HEK293T (cell line): ENCODE measurements around the gene MAP2K1.
A peak's percentile ranks its signal among the peaks of the same experiment; 100 is the strongest.

Experiments
- CTCF ChIA-PET: fragments of 350-600 bp; formaldehyde crosslinking; extraction: SDS; loops from one replicate; lab custom pipeline; 2021; ENCODE audit warnings: antibody characterized with exemption, inconsistent platforms; lab: Yijun Ruan, JAX
- POLR2A ChIA-PET: fragments of 350-600 bp; formaldehyde crosslinking; extraction: SDS; loops from one replicate; lab custom pipeline; 2020; ENCODE audit warnings: antibody characterized with exemption, inconsistent platforms; lab: Yijun Ruan, JAX
- DNase-seq: peaks from one replicate; pipeline ENCODE4 v3.0.0; 2012; ENCODE audit warnings: mixed read lengths; ENCODE audit errors: extremely low spot score
- ARNT ChIP-seq: fragments of 450-650 bp; IDR thresholded peaks from 2 replicates; pipeline ENCODE4 v1.6.1; 2017; ENCODE audit warnings: mild to moderate bottlenecking
- BHLHE40 ChIP-seq: fragments of 450-650 bp; IDR thresholded peaks from 2 replicates; pipeline ENCODE4 v1.6.1; 2016; ENCODE audit warnings: mild to moderate bottlenecking, moderate library complexity, borderline replicate concordance
- CTBP1 ChIP-seq: fragments of 450-650 bp; IDR thresholded peaks from 2 replicates; pipeline ENCODE4 v1.6.1; 2016; ENCODE audit warnings: borderline replicate concordance
- ELF4 ChIP-seq: fragments of 450-650 bp; IDR thresholded peaks from 2 replicates; pipeline ENCODE4 v1.6.1; 2017; ENCODE audit warnings: antibody characterized with exemption
- FOXA1 ChIP-seq: fragments of 450-650 bp; IDR thresholded peaks from 2 replicates; pipeline ENCODE4 v1.6.1; 2016; ENCODE audit warnings: mild to moderate bottlenecking
- FOXK2 ChIP-seq: fragments of 450-650 bp; IDR thresholded peaks from 2 replicates; pipeline ENCODE4 v1.6.1; 2016; ENCODE audit warnings: mild to moderate bottlenecking
- FOXM1 ChIP-seq: fragments of 450-650 bp; IDR thresholded peaks from 2 replicates; pipeline ENCODE4 v1.6.1; 2017; ENCODE audit warnings: mild to moderate bottlenecking, borderline replicate concordance
- HDGF ChIP-seq: fragments of 450-650 bp; IDR thresholded peaks from 2 replicates; pipeline ENCODE4 v1.6.1; 2017; ENCODE audit warnings: antibody characterized with exemption, borderline replicate concordance
- L3MBTL2 ChIP-seq: fragments of 450-650 bp; conservative IDR thresholded peaks from 2 replicates; pipeline ENCODE4 v1.6.1; 2016; ENCODE audit warnings: mild to moderate bottlenecking
- LEF1 ChIP-seq: fragments of 450-650 bp; IDR thresholded peaks from 2 replicates; pipeline ENCODE4 v1.6.1; 2017; ENCODE audit warnings: mild to moderate bottlenecking, borderline replicate concordance
- NFRKB ChIP-seq: fragments of 450-650 bp; IDR thresholded peaks from 2 replicates; pipeline ENCODE4 v1.6.1; 2016; ENCODE audit warnings: mild to moderate bottlenecking, moderate library complexity
- PKNOX1 ChIP-seq: fragments of 450-650 bp; IDR thresholded peaks from 2 replicates; pipeline ENCODE4 v1.6.1; 2016
- SP1 ChIP-seq: fragments of 450-650 bp; IDR thresholded peaks from 2 replicates; pipeline ENCODE4 v1.6.1; 2017
- SUZ12 ChIP-seq: fragments of 450-650 bp; IDR thresholded peaks from 2 replicates; pipeline ENCODE4 v1.6.1; 2016; ENCODE audit warnings: mild to moderate bottlenecking
- TARDBP ChIP-seq: fragments of 450-650 bp; IDR thresholded peaks from 2 replicates; pipeline ENCODE4 v1.6.1; 2016
- ZNF384 ChIP-seq: fragments of 450-650 bp; IDR thresholded peaks from 2 replicates; pipeline ENCODE4 v1.6.1; 2016

Gene MAP2K1

GRCh38 chr15:66503780-66504562 lies 117.3 kb downstream of the MAP2K1 start:
- ChIA-PET POLR2A (interaction anchor here (0.6 to 2.4 kb wide), 7 partner anchors 9 to 209 kb away, joined by 3 to 10 read pairs (median 4); no protein-coding TSS in a partner anchor), CTCF (no interaction called here)
- DNase-seq: no peak
- TF ChIP-seq SP1 (no peak), ZNF384 (no peak), LEF1 (no peak), FOXK2 (no peak), PKNOX1 (no peak), NFRKB (no peak), FOXM1 (no peak), L3MBTL2 (no peak), ARNT (no peak), ELF4 (no peak)

- TF ChIP-seq L3MBTL2: peak; percentile 67
- no peak for TF ChIP-seq ZNF384
- TF ChIP-seq TARDBP: peak; percentile 68; the same call in 1 of the 2 replicates
- no peak for TF ChIP-seq BHLHE40
- no peak for TF ChIP-seq FOXA1
- TF ChIP-seq FOXK2: peak; percentile 73; the same call in 1 of the 2 replicates
- peak; percentile 94 for TF ChIP-seq ELF4
- peak; percentile 78; the same call in 1 of the 2 replicates for TF ChIP-seq SP1
- TF ChIP-seq NFRKB: peak; percentile 99
- TF ChIP-seq SUZ12: no peak
- TF ChIP-seq ARNT: peak; percentile 35; the same call in 1 of the 2 replicates
- peak; percentile 60; the same call in 1 of the 2 replicates for TF ChIP-seq PKNOX1
- TF ChIP-seq FOXM1: no peak; the same call in 1 of the 2 replicates
- 0 out of 2 replicates have a peak, but pooled peaks have one; percentile 20 for TF ChIP-seq LEF1
- TF ChIP-seq CTBP1: peak; percentile 48; the same call in 1 of the 2 replicates
- ChIA-PET POLR2A (interaction anchor here (0.6 to 2.5 kb wide), 20 partner anchors 10 to 635 kb away, joined by 3 to 16 read pairs (median 4); partner anchors contain the start of genes LCTL, MEGF11, RAB11A and TIPIN), CTCF (interaction anchor here (1.0 kb wide), 1 partner anchor 98 kb away, joined by 3 read pairs; no protein-coding TSS in a partner anchor)
- DNase-seq: peak; percentile 64
Observed at GRCh38 chr15:66504563-66505429, 118.1 kb downstream of the MAP2K1 start, which contains the start of the genes RPL4 and ZWILCH. RPL4 (minus strand) TSS chr15:66504855; CDS start chr15:66504790, 65 bp downstream. ZWILCH (plus strand) TSS chr15:66505326; CDS start chr15:66505339, 13 bp downstream.

GRCh38 chr15:66505430-66505811 lies 118.7 kb downstream of the MAP2K1 start:
- TF ChIP-seq SP1: no peak
- no peak for TF ChIP-seq CTBP1
- TF ChIP-seq ARNT: no peak
- no peak for TF ChIP-seq LEF1
- ChIA-PET POLR2A (interaction anchor here (0.6 to 2.5 kb wide), 15 partner anchors 10 to 636 kb away, joined by 3 to 16 read pairs (median 4); partner anchors contain the start of genes LCTL, MEGF11, RAB11A and TIPIN), CTCF (interaction anchor here (1.0 kb wide), 1 partner anchor 97 kb away, joined by 3 read pairs; no protein-coding TSS in a partner anchor)
- peak; percentile 61 for DNase-seq

- ChIA-PET CTCF (interaction anchor here (1.0 kb wide), 1 partner anchor 97 kb away, joined by 3 read pairs; no protein-coding TSS in a partner anchor), POLR2A (interaction anchor here (1.0 to 2.5 kb wide), 8 partner anchors 10 to 185 kb away, joined by 3 to 16 read pairs (median 6); partner anchors contain the start of genes LCTL and TIPIN)
- no peak for TF ChIP-seq L3MBTL2
- no peak for TF ChIP-seq SP1
- TF ChIP-seq FOXK2: no peak
- TF ChIP-seq HDGF: no peak
- TF ChIP-seq ELF4: no peak
- no peak for TF ChIP-seq FOXA1
- no peak for TF ChIP-seq TARDBP
- no peak for TF ChIP-seq ZNF384
- no peak for TF ChIP-seq PKNOX1
- TF ChIP-seq ARNT: no peak
- no peak for TF ChIP-seq CTBP1
- TF ChIP-seq FOXM1: no peak
- no peak for TF ChIP-seq LEF1
- no peak for TF ChIP-seq NFRKB
- TF ChIP-seq BHLHE40: no peak
- no peak for TF ChIP-seq SUZ12
- DNase-seq: no peak
Observed at GRCh38 chr15:66505818-66506217, 119.1 kb downstream of the MAP2K1 start.

- TF ChIP-seq CTBP1 (no peak), BHLHE40 (no peak), SP1 (no peak), L3MBTL2 (no peak), ZNF384 (no peak), HDGF (no peak), ARNT (no peak), FOXA1 (no peak), SUZ12 (no peak), NFRKB (no peak), PKNOX1 (no peak), FOXK2 (no peak), FOXM1 (no peak), TARDBP (no peak), LEF1 (no peak), ELF4 (no peak)
- ChIA-PET CTCF (no interaction called here), POLR2A (no interaction called here)
- DNase-seq: no peak
Observed at GRCh38 chr15:66508293-66508883, 121.7 kb downstream of the MAP2K1 start.
